HG03354 (cell line): ENCODE data around the gene TSPYL1.
A peak's percentile ranks its signal among the peaks of the same experiment; 100 is the strongest.
"Not testable (repeated sequence)": the region's sequence is repeated elsewhere in the genome, so short reads cannot be mapped to it uniquely, and the experiment has no call there.

Experiments used
- ATAC-seq: cut with Tn5 transposase; IDR thresholded peaks from one replicate; pipeline ENCODE4 v1.9.1; 2021; ENCODE audit warnings: mild to moderate bottlenecking; ENCODE audit not compliant: unreplicated experiment, poor library complexity, severe bottlenecking

TSPYL1 gene

DNA sequence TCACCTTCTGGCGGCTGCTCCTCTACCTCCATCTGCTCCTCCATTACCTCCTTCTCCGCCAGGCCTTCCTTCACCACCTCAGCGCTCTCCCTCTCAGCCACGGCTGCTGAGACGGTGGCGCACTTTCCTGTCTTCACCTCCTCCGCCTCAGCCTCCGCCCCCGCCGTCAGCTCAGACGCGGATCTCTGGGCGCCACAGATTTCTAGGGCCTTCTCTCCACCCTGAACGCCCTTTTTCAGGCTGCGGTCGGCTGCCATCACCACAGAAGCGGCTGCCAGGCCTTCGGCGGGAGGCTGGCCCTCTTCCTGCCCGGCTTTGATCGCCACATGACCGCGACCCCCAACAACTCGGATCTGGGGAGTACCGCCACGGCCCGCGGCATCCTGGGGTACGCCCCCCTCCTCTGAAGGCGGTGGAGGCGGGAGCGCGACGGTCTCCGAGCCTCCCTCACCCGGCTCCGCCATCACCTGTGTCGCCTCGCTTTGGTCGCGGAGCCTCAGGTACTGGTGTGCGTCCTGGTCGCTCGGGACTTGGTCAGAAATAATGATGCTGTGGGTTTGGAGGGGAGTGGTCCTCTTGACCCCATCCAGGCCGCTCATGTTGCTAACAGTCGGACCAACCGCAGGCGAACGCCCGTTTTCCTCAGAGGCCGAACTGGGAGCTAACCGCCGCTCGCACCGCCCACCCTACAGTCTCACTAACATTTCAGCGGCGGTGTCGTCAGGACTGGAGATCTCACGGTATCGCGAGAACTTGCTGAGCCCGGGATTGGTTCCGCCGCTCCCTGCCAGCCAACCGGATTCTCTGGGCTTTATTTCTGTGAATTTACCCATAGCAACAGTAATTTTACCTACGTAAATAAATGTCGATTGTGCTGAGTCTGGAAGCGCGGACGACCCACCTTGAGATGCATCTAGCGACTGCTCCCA lies at the start of gene TSPYL1:
Gene TSPYL1, minus strand, starts transcription at position 699 of the 929 bp plus-strand sequence. Its CDS starts 100 bp downstream, at position 599.
- peak; percentile 96 for ATAC-seq

DNA sequence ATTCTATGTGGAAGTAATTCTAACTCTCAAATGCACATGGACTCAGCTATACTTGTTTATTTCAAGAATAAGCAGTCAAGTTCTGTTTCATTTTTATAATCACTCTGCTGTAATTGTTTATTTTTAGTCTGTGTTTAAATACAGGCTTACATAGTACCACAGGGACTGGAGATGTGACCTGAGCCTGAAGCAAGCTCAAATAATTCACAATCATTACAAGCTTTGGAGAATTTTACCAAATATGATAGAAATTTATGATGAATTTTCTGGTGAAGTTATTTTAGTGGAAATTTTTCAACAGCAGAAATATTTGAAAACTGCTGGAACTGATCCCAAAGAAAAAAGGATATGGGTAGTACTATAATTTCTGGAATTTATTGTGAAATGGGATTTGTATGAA lies 49.4 kb upstream of the TSPYL1 start:
- no peak for ATAC-seq

DNA sequence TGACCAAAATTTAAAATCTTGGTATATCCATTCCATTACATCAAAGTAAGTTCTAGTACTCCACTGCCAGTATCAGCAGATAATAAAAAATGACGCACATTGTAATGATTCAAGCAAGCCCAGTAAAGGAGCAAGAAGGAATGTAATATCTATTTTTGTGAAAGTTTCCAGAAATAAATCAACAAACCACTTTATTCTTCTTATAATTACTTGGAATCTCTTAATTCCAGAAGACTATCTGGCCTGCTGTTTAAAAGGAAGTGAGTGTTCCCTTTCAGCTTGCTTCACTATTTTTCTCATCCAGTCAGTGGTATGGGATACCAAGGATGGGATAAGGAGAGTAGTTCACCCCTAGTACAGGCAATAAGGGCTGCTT lies 48.8 kb upstream of the TSPYL1 start:
- no peak for ATAC-seq

DNA sequence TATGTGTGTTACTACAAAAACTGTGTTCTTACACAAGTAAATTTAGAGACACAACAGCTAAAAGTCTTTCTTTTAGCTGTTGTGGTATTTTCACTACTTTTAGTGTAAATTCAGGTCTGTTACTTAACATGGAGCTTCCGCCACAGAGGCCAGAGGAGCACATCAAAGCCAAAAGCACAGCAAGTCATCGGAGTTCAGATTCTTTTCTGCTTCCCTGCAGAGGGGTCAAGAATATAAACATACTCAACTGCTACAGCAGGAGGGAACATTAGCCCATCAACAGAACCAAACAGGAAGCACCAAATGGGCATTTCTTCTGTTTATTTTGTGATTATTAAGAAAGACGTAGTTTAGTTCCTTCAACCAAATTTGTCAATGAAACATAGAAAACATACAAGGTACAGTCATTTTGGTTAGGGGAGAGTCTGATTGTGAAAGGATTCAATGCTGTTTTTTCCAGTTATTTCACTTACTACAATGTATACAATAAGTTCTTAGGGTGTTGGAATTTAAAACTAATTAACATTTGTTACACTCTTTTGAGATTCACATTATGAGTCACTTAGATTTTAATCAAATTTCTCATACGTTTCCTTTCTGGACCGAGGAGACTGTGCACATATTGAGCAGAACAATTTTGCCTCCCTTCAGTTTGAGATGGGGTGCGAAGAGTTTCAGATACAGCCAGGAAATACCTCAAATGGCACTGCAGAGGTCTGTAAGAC lies 48.2 kb upstream of the TSPYL1 start:
- ATAC-seq: no peak

DNA sequence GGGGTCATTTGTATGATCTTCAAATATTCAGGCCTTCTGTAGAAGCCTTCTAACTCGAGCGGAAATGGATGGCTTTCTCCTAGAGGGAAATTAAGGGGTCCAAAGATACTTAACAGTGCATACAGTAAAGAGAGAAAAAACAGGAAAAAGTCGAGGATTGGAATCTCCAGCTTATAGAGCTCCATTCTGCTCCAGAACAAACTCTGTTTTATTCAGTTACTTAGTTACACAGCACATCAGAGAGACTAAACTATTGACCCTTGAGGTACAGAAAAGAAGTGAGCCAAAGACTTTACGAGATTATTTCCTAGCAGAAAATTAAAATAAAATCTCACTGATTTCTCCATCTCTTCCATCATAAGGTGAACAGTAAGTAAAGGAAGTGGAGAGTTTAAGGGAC lies 47.3 kb upstream of the TSPYL1 start:
- no peak for ATAC-seq

DNA sequence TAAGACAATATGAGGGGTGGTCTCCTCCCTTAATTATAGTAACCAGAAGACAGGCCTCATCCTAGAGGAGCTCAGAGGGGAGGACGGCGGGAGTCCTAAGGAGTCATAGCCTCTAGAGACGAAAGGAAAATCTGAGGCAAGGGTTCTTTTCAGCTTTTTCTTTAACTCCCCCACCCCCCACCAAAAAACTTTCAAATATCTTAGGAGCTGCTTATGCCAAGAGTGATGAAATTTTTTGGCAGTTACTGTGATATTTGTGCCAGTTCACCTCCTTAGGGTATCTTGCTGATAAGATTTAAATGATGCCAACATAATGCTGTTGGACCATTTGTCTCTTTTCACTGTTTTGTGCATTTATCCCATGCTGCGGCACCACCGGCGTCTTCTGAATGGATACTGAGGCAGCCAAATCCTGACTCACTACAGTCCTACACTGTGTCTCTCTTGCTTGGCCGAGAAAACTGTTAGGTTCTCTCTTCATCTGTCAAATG lies 46.5 kb upstream of the TSPYL1 start:
- ATAC-seq: no peak

DNA sequence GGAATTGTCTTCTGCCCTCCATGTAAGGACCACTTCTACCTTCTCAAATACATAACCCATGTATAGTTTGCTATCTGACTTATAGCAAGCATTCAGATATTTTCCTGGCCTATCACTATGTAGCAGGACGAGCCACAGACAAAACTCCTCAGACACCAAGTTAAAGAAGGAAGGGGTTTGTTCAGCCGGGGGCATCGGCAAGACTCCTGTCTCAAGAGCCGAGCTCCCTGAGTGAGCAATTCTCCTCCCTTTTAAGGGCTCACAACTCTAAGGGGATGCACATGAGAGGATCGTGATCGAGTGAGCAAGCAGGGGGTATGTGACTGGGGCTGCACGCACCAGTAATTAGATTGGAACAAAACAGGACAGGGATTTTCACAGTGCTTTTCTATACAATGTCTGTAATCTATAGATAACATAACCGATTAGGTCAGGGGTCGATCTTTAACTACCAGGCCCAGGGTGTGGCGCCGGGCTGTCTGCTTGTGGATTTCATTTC lies 46.0 kb upstream of the TSPYL1 start:
- ATAC-seq: not testable (repeated sequence)

DNA sequence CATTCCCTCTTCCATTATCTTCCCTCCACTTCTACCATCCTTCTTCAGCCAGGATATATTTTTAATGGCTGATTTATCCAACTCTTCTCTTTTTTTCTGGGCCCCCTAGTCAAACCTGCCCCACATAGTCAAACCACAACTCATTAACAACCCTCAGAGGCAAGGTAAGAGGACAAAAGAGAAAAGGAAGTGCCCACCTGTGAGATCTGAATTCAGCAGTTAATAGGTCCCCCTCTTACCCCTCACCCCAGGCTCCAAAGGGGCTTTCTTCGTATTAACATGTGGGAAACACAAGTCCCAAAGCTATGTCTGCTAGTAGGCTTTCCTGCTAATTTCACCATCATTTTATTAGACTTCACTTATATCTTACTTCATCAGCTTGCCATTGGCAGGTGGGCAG lies 44.1 kb upstream of the TSPYL1 start:
- no peak for ATAC-seq

DNA sequence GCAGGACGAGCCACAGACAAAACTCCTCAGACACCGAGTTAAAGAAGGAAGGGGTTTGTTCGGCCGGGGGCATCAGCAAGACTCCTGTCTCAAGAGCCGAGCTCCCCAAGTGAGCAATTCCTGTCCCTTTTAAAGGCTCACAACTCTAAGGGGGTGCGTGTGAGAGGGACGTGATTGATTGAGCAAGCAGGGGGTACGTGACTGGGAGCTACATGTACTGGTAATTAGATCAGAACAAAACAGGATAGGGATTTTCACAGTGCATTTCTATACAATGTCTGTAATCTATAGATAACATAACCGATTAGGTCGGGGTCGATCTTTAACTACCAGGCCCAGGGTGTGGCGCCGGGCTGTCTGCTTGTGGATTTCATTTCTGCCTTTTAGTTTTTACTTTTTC lies 42.2 kb upstream of the TSPYL1 start:
- not testable (repeated sequence) for ATAC-seq

DNA sequence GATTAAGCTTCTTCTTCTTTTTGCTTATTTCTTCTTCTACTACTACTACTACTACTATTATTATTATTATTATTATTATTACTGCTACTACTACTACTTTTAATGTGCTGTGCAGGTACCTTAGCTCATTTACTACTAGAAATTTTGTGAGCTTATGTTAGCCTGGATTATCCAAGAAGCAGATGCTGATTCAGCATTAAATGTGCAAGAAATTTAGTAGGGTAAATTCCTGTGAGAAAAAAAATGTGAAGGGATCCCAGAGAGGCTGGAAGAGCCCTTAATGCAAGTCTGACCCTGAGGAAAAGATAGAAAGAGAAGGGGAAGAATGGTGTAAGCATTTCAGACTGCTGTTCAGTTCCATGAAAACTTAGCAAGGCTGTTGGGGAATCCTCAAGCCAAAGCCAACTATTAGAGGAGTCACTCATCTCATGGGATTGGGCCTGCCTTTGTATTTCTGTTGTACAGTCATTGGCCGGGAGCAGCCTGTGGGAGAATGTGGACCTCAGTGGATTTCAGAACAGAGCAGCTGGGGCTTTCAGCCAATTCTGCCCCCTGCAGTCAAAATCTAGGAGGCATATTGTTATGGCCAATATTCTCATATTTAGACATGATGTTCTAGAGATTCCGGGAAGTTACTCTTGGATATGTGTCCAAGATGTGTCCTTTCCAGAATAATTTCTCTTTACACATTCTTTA lies 37.2 kb upstream of the TSPYL1 start:
- no peak for ATAC-seq

DNA sequence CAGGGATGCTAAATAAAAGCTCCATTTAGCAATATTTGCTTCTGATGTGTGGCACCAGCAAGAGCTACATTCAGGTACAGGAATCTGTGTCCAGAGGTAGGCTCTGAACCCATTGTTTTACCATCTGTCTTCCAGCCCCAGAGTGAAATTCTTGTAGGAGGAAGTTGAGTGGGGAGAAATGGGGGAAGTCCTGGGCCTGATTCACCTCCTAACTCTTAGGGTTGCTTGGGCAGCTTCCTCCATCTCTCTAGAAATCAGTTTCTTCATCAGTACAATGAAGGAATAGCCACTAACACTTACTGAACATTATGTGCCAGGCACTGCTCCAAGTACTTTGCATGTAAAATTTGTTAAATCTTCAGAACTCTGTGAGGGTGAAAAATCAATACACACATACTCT lies 35.1 kb upstream of the TSPYL1 start:
- peak; percentile 66 for ATAC-seq

DNA sequence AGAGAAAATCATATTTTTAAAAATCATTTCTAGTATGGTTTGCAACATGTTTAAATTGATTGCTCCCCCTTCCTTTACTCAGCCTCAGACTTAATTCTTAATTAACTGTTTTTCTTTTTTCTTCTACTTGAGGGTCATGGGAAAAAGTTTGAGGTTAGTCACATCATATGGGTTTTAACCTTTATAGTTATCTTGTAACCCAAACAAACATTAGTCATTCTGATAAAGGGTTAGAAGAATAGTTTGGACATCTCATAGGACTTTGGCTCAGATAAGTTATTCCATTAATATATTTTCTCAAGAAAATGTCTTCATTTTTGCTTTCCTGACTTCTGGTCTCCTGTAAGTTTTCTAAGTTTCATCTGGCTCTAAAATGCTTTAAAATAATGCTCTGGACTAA lies 34.5 kb upstream of the TSPYL1 start:
- ATAC-seq: no peak

DNA sequence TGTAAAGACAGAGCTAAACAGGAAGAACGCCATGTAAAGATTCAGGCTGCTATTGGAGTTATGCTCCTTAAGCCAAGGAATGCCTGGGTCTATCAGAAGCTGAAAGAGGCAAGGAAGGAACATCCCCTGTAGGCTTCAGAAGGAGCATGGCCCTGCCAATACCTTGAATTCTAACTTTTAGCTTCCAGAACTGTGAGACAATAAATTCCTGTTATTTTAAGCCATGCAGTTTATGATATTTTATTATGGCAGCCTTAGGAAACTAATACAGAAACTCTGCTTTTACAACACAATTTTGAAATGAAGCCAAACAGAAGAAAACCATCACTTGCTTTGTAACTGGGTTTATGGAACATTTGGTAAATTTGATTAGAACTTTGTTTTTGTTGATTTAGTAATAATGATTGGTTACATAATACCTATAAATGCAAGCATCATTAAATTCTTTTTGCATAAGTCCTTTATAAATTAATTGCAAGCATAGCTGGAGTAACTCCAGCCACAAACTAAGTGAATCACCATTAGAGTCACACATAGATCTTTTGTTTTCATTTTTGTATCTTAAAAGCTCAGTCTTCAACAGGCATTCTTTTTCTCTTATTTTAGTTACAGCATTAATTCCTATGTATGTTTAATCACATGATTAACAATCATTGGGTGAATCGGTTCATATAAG lies 33.5 kb upstream of the TSPYL1 start:
- no peak for ATAC-seq

DNA sequence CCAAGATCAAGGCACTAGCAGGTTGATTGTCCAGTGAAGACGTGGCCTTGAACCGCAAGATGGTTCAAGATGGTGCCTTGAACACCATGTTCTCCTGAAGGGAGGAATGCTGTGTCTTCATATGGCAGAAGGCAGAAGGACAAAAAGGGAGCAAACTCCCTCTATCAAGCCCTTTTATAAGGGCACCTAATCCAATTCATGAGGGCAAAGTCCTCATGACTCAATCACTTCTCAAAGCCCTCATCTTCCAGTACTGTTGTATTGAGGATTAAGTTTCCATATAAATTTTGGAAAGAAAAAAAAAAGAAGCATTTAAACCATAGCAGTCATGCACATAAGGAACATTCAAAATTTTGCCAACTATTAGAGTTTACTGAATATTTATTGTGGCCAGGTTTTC lies 29.9 kb upstream of the TSPYL1 start:
- ATAC-seq: no peak

DNA sequence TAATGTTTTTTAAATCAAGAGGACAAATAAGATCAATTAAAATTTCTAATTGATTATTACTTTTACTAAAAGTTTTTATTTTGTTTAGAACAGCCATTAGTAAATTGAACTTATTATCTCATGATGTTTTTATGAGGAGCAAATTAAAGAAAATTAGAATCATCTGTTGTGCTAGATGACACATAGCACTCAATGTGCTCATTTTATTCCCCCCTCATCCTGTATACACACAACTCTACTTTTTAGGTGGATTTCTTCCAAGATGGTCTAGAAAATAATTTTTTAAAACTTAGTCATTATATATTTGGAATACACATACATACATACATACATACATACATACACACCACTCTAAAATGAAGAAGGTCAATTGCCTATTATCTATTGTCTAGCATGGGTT lies 29.3 kb upstream of the TSPYL1 start:
- ATAC-seq: no peak

DNA sequence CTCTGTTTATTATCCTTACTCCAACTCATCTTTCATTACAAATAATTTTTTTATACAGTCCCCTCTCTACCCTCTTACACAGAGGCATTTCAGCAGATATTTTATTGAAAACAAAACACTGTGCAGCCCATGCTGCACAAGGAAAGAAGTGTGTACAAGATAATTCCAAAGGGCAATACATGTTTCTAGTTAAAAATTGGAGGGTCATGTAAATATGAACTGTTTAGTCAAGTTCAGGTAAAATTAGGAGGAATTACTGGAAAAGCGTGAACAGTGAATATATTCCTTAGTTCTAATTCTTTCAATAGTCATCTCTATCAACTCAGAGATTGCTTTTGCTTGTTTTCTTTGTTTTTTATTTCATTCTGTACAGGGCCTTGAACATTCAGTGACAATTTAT lies 27.9 kb upstream of the TSPYL1 start:
- no peak for ATAC-seq

DNA sequence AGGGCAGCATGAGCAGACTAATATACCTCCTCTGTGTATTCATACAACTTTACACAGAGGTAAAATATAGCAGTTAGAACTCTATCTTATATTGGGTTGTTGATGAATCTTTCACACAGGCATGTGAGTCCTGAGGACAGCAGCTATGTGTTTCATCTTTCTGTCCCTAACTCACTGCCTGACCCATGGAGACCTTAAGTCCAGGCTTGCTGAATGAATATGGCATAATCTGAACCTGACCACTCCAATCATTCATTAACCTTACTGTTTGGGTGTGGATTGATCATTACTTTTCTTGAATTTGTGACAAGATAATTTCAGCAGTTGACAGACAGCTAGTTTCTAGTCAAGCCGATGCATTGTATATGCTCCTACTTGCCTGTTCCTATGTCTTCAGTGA lies 27.3 kb upstream of the TSPYL1 start:
- peak; percentile 45 for ATAC-seq

DNA sequence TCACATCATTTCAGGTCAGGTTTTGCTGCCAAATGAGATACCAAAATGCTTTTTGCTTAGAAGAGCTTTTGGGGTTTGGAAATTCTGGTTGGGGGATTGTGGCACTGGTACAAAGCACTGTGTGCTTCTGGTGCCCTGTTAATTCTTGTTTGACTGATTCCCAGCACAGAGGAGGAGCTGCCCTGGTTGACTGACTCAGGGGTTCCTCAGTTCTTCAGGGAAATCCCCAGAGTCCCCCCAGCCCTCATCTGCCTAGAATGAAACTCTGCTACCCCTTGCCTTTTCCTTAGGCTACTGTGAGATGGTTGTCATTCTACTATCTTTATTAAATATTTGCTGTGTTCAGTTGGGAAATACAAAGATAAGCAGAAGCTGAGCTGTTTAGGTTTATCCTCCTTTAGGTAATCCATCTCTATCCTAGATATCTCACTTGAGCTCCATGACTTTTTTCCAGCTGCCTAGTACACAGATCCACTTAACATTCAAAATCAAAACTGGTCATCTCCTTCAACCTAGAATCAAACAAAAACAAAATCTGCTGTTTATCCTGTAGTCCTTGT lies 24.9 kb upstream of the TSPYL1 start:
- no peak for ATAC-seq

DNA sequence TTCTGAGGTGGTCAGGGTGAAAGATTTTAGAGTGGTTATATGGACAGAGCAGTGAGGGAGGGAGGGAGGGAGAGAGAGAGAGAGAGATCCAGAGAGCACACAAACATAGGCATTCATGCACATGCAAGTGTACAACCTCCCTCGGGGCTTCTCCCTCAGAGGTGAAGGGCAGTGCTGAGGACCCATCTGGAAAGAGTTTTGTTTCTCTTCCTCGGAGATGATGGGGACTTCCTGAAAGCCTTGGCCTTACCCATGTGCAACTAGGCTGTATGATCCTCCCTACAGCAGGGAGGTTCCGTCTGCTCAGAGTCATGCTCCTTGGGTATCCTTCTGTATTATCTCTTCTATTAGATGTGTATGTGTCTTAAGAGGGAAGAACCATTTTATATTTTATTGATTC lies 21.4 kb upstream of the TSPYL1 start:
- ATAC-seq: no peak
